Measurements from ENCODE around the gene ZNF92.

ZNF92 gene

GRCh38 chr7:65369843-65370242 is 3.8 kb upstream of the ZNF92 start:
- no peak overlapping the region for H3K4me3 ChIP-seq (ENCODE audit: low read length)
- TF ChIP-seq EZH2phosphoT487 (IDR thresholded peaks at IDR 0.05; ENCODE audit: borderline replicate concordance, low read length) (no peak), CTCF (IDR thresholded peaks at IDR 0.05; ENCODE audit: low read depth, low read length, poor library complexity, severe bottlenecking) (no peak)
- no peak overlapping the region for H3K27ac ChIP-seq (ENCODE audit: low read depth, low read length)
- H4K20me1 ChIP-seq (ENCODE audit: control insufficient read depth, insufficient read depth, low read depth, low read length): peaks cover 4% of the 10 kb centered on the region
- H3K4me2 ChIP-seq (ENCODE audit: low read length): no peak overlapping the region
- no peaks in the 10 kb centered on the region for H3K9me2 ChIP-seq (replicated peaks; ENCODE audit: control insufficient read depth, low read length)
- H3F3A ChIP-seq (ENCODE audit: control insufficient read depth, insufficient read depth): peaks cover 3% of the 10 kb centered on the region; the same call in 1 of the 2 replicates
- peaks cover 9% of the 10 kb centered on the region for H3K4me1 ChIP-seq (ENCODE audit: control insufficient read depth, low read length)
- no peaks in the 10 kb centered on the region for H3K27me3 ChIP-seq (ENCODE audit: control insufficient read depth, low read length)
- peaks cover 12% of the 10 kb centered on the region for H3K79me2 ChIP-seq (ENCODE audit: control insufficient read depth, low read length)
- H3K36me3 ChIP-seq (ENCODE audit: control insufficient read depth, low read length): peaks cover 9% of the 10 kb centered on the region
- H3K9me3 ChIP-seq (ENCODE audit: control insufficient read depth, insufficient read depth, low read length): no peaks in the 10 kb centered on the region

GRCh38 chr7:65371468-65371867 is 2.2 kb upstream of the ZNF92 start:
- H3K27ac ChIP-seq (ENCODE audit: low read depth, low read length): no peak overlapping the region
- H3K4me2 ChIP-seq (ENCODE audit: low read length): no peak overlapping the region
- H3K9me2 ChIP-seq (replicated peaks; ENCODE audit: control insufficient read depth, low read length): no peaks in the 10 kb centered on the region
- peaks cover 28% of the 10 kb centered on the region for H3K79me2 ChIP-seq (ENCODE audit: control insufficient read depth, low read length)
- H3K27me3 ChIP-seq (ENCODE audit: control insufficient read depth, low read length): no peaks in the 10 kb centered on the region
- no peaks in the 10 kb centered on the region for H3K9me3 ChIP-seq (ENCODE audit: control insufficient read depth, insufficient read depth, low read length)
- peaks cover 3% of the 10 kb centered on the region; the same call in 1 of the 2 replicates for H3F3A ChIP-seq (ENCODE audit: control insufficient read depth, insufficient read depth)
- peaks cover 26% of the 10 kb centered on the region for H3K36me3 ChIP-seq (ENCODE audit: control insufficient read depth, low read length)
- H3K4me3 ChIP-seq (ENCODE audit: low read length): no peak overlapping the region
- H4K20me1 ChIP-seq (ENCODE audit: control insufficient read depth, insufficient read depth, low read depth, low read length): peaks cover 14% of the 10 kb centered on the region
- TF ChIP-seq CTCF (IDR thresholded peaks at IDR 0.05; ENCODE audit: low read depth, low read length, poor library complexity, severe bottlenecking) (no peak), EZH2phosphoT487 (IDR thresholded peaks at IDR 0.05; ENCODE audit: borderline replicate concordance, low read length) (no peak)
- peaks cover 24% of the 10 kb centered on the region for H3K4me1 ChIP-seq (ENCODE audit: control insufficient read depth, low read length)

- Histone ChIP-seq H3K4me3 (ENCODE audit: low read length) (peak overlapping the region; percentile 8; the same call in 1 of the 2 replicates), H3K9me3 (ENCODE audit: control insufficient read depth, insufficient read depth, low read length) (no peaks in the 10 kb centered on the region), H3F3A (ENCODE audit: control insufficient read depth, insufficient read depth) (no peaks in the 10 kb centered on the region), H4K20me1 (ENCODE audit: control insufficient read depth, insufficient read depth, low read depth, low read length) (peaks cover 54% of the 10 kb centered on the region), H3K9me2 (replicated peaks; ENCODE audit: control insufficient read depth, low read length) (no peaks in the 10 kb centered on the region), H3K36me3 (ENCODE audit: control insufficient read depth, low read length) (peaks cover 91% of the 10 kb centered on the region), H3K4me2 (ENCODE audit: low read length) (peak overlapping the region; percentile 23; the same call in 1 of the 2 replicates), H3K27ac (ENCODE audit: low read depth, low read length) (no peak overlapping the region), H3K27me3 (ENCODE audit: control insufficient read depth, low read length) (no peaks in the 10 kb centered on the region), H3K4me1 (ENCODE audit: control insufficient read depth, low read length) (peaks cover 79% of the 10 kb centered on the region), H3K79me2 (ENCODE audit: control insufficient read depth, low read length) (peaks cover 100% of the 10 kb centered on the region)
- TF ChIP-seq CTCF (IDR thresholded peaks at IDR 0.05; ENCODE audit: low read depth, low read length, poor library complexity, severe bottlenecking) (no peak), EZH2phosphoT487 (IDR thresholded peaks at IDR 0.05; ENCODE audit: borderline replicate concordance, low read length) (no peak)
Observed at GRCh38 chr7:65379318-65379717, 5.7 kb downstream of the ZNF92 start.
